GM19023 (cell line): ENCODE results near the gene ASIC5.

Experiments
- ATAC-seq: cut with Tn5 transposase; IDR thresholded peaks from one replicate; pipeline ENCODE4 v1.9.1; 2021; ENCODE audit warnings: mild to moderate bottlenecking, moderate library complexity; ENCODE audit not compliant: unreplicated experiment

Gene ASIC5

DNA sequence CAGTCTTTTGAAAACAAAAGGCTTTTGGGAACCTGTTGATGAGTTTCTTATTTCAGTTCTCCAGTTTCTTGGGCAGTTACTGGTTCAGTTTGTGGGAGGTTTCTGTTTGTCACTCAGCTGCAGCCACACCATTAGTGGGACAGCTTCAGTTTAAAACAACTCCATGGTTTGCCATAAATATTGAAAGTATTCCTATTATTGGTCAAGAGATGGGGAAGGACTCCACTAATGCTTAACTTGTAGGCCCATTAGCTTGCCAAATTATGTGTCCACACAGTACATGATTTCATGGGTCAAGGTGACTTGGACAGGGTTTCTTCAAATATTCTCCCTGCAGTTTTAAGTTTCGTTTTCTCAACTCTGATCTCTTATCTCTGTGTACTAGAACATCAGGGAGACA lies 15.5 kb upstream of the ASIC5 start:
- ATAC-seq: peak; percentile 46

DNA sequence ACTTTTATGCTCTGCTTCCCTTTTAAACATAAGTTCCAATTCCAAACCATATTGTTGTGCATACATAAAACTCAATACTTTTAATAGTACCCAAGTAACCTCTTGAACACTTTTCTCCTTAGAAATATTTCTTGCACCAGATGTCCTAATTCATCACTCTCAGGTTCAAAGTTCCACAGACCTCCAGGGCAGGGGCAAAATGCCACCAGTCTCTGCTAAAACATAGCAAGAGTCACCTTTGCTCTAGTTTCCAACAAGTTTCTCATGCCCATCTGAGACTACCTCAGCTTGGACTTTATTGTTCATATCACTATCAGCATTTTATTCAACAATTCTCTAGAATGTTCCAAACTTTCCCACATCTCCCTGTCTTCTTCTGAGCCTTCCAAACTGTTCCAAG lies 13.7 kb upstream of the ASIC5 start:
- no peak for ATAC-seq

DNA sequence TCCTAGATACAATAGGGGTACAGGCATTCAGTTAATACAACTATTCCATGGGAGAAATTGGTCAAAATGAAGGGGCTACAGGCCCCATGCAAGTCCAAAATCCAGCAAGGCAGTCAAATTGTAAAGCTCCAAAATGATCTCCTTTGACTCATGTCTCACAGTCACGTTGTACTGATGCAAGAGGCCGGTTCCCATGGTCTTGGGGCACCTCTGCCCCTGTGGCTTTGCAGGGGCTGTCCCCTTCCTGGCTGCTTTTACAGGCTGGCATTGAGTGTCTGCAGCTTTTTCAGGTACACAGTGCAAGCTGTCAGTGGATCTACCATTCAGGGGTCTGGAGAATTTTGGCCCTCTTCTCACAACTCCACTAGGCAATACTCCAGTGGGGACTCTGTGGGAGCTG lies 12.5 kb upstream of the ASIC5 start:
- peak; percentile 47 for ATAC-seq

DNA sequence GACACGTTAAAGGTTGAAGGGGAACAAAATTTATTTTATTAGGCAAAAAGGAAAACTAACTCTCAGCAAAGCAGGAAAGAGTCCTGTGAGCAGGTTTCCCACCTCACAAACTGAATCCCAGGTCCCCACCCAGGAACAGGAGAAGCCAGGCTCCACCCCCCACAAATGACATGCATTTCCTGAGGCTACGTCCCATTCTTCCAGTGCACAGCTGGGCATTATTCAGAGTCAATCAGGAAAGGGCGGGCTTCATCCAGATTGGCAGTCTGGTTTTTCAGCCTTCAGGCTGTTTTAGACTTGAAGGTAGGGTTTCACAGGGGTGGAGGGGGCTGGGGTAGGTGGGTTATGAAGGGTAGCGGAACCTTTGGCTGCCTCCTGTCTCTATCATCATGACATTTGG lies 11.9 kb upstream of the ASIC5 start:
- ATAC-seq: no peak

DNA sequence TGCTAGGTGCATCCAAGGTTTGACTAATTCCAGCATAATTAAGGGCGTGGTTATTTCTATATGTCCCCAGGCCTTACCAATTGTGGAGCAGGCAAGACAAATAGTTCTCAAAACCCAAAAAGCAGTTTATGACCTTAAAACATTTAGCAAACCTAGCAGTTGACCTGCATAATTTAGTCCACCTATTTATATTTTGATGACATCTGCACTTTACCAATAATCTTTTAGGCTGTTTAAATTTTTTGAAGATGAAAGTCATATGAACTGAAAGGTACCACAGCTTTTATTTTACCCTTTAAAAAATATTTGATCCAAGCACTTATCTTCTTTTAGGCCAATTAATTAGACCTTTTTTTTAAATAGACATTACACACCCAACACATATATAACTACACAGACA lies 9.8 kb upstream of the ASIC5 start:
- no peak for ATAC-seq

DNA sequence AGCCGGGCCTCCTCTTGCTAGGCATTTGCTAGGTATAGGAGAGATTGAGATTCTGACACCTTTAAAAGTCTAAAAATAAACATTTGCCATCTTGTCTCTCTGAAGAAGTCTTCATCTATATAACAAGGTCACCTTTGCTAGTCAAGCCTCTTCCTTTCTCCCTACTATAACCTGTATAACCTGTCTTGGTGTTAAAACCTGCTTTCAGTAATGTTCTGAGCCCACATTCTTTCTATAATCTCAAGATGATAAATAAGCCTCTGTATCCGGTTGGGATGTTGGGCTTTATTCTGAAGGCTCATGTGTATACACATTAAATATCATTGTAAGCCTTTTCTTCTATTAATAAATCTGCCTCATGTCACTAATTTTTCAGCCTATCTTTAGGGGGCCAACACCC lies 10.2 kb downstream of the ASIC5 start:
- no peak for ATAC-seq

DNA sequence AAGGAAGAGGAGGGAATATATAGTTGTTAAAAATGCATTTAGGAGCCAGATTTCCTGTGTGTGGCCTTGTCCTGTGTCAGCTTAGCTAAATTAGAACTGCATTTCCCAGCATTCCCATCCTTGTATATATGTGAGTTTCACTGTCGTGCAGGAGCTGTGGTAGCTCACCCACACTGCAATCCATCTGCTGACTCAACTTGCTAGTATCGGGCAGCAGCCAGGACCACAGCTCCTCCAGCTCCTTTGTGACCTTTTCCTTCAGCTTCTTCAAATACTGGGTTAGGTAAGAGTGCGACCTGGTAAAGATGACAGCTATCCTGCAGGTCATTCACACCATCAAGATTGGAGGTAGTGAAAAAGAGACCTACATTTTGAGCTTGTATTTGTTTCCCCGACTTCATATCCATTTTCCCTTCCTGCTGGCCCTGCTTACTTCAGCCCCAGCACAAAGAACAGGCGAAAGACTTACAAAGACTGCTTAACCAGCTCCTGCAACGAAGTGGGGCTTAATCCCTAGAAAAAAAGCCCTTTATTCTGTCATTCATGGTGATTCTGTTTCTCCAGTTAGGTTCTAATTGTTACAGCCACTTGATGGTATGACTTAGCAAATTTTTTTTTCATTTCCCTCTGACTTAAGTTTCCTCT lies 11.4 kb downstream of the ASIC5 start:
- ATAC-seq: no peak

DNA sequence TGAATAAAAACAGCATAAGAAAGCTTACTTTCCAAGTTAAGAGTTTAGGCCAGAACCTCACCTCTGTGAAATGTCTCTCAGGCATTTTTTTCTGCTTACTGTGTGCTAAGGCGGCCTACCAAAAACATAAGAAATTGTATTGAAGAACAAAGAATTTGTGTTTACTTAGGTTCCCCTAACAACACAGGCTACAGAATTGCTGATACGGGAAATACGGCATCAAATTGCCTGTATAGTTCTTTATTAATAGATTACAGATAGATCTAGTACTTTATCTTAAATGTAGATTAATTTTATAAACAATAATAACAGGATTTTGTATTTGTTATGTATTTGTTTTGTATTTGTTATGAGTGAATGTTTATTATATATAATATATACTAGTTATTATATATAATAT lies 12.9 kb downstream of the ASIC5 start:
- no peak for ATAC-seq

DNA sequence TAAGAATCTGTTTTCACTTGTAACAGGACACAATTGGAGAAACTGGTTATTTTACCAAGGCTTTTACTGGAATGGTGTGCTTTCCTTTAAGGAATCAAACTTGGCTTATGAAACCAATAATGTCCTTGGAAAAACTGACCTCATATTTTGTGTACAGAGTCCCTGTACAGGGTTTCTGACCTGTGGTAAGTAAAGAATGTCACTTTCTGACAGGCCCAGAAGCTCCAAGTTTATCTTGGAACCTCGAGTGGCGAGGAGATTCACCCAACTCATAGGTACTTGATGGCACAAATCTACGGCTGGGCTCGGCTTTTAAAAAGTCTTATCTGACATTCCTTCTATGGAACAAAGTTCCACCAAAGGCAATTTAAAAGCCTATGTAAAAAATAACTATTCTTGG lies 17.0 kb downstream of the ASIC5 start:
- ATAC-seq: no peak

DNA sequence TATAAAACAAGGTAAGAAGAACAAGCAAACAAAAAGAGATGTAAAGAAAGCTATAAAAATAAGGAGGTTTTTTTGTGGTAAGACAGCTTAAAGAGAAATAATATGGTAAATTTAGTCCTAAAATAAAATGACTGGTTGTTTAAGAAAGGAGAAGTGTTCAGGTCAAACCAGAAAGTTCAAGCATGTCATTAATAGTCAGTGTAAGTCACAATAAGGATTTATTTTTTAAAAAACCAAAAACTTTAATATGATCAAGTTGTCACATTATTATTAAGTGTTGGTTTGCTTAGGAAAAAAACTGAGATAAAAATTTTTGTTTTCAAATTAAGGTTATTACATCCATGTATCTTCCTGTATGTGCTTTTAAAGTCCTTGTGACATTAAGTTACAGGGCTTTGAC lies 19.1 kb downstream of the ASIC5 start:
- no peak for ATAC-seq

DNA sequence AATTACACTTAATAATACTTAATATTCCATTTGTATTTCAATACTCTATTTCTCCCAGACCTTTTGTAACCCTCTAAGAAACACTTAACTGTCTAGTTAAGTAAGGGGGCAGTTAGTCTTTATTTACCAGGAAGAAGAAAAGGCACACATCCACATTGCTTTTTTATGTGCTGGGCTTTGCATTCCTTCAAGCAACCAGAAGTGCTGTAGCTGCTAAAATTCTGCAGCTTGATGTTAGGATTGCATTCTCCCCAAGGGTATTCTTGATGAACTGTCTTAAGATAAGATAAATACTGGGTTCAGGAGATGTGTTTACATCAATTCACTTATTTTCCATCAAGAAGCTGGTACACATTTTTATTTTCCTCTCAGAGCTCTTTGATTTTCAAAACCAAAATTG lies 24.0 kb downstream of the ASIC5 start:
- no peak for ATAC-seq

DNA sequence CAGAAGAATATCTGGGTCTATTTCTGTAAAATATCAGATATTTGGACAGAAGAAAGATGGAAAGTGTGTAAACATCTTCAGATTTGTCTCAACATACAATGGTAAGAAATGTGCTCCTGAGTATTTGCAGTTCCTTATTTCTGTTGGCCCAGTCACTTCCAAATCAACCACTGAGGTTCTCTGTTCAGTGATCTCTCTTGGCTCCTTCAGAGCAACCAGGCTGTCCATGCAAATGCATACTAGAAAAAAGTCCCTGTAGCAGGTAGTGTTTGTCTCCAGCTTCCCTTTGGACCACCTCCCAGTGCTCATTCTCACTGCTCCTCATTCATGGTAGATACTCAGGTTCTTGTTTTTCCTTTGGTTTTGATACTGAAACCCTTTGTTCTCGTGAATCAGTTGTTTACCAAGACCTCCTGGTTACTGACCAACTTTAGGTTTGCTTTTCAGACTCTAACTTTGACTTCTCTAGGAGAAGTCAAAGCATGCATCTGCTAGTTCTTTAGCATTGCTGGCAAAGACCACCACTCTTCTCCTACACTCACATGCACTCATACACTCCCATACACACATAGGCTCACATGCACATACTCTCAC lies 28.8 kb downstream of the ASIC5 start:
- no peak for ATAC-seq

DNA sequence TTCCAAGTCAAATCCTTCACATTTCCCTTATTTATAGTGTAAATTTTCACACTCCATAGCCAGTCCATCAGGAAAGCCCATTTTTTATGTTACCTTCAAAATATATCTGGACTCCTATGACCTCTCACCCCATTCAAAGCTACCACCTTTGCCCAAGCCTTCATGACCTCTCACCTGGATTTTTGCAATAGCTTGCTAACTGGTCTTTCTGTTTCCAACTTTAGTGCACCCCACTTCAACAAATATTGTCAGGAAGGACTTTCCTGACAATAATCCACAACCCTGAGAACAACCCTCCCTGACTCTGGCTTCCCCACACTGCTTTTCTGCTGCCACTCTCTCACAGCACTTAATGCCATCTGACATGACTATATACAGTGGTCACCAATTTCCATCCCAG lies 33.4 kb downstream of the ASIC5 start:
- no peak for ATAC-seq

DNA sequence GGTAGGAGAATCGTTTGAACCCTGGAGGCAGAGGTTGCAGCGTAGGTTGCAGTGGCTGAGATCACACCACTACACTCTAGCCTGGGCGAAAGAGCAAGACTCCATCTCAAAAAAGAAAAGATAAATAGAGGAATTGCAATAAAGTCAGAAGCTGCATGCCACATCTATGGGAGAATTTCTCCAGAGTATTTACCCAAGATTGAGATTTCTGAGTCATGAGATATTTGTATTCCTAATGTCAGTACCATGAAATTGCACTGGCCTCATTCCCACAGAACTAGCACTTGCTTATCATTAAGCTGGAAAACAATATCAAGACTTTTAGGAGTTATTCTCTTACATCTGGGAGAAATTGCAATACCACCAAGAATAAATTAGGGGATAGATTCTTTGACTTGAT lies 37.4 kb downstream of the ASIC5 start:
- no peak for ATAC-seq

DNA sequence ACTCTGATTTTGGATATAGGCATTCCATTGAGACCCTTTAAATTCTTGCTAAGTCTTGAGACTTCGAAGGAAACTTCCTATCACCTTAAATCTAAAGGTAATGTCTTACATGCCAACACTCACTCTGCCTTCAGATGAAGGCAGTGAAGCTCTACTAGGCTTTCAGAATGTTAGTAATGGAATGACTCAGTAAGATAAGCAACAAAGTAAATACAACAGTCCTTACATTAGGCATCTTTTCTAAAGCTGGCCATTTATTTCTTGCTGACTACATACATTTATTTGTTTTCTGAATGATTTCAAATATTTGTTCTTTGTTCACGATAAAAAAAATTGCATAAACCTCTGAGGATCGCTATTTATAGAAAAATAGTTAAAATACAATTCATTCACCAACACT lies 43.5 kb downstream of the ASIC5 start:
- no peak for ATAC-seq

DNA sequence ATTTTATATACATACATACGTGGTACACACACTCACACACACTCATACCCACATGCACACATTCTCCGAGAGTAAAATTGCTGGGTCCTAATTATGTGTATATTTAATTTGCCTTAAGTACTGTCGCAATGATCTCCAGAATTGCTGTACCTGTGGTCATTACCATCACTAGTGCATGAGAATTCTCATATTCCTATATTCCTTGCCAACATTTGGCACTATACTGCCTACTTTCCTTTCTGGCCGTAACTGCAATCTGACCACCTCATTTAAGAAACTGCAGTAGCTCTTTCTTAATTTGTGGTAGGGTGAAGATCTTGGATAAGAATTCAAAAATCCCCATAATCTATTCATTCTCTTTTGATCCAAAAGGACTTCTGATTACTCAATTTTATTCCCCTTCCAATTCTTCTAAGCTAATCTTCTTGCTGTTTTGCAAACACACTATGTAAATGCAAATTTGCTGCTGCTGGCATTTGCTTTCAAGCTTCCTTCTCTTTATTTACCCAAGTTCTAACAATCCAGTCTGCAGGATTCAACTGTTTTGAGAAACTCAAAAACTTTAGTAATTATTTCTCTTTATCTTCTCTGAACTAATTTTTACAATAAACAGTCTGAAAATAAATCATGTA lies 45.1 kb downstream of the ASIC5 start:
- ATAC-seq: no peak

DNA sequence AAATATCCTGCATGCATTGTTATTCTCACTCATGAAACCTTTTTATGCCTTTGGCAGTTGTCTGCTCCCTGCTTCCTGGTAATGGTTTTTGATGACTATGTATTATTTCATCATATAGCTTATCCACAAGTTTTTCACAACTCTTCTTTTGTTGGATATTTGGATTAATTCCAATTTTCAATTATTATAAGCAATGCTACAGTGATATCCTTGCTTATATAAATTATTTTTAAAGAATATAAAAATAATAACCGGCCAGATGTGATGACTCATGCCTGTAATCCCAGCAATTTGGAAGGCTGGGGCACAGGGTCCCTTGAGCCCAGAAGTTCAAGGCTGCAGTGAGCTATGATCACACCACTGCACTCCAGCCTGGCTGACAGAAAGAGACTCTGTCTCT lies 47.0 kb downstream of the ASIC5 start:
- ATAC-seq: no peak

DNA sequence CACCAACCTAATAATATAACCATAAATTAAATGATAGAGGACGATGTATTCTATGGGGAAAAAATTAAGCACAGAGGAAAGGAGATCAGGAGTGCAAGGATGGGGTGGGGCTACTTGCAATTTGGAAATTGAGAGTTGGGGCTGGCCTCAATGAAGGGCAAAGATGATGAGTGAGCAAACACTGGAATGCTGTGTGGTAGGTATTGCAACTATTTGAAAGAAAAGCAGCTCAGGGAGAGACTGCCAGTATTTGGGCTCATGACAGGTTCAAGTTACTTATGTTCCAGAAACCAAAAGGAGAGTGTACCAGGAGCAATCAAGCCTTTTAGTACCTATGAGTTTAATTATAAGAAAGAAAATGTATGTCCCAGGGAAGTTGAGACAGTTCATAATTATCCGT lies 47.4 kb downstream of the ASIC5 start:
- no peak for ATAC-seq

DNA sequence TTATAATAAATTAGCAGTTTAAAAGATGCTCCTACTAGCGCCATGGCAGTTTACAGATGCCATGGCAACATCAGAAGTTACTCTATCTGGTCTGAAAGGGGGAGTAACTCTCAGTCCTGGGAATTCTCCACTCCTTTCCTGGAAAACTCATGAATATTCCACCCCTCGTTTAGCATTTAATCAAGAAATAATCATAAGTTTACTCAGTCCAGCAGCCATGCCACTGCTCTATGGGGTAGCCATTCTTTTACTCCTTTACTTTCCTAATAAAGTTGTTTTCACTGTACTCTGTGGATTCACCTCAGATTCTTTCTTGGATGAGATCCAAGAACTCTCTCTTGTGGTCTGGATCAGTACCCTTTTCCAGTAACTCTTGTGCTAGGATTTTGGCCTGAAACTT lies 55.0 kb downstream of the ASIC5 start:
- no peak for ATAC-seq

DNA sequence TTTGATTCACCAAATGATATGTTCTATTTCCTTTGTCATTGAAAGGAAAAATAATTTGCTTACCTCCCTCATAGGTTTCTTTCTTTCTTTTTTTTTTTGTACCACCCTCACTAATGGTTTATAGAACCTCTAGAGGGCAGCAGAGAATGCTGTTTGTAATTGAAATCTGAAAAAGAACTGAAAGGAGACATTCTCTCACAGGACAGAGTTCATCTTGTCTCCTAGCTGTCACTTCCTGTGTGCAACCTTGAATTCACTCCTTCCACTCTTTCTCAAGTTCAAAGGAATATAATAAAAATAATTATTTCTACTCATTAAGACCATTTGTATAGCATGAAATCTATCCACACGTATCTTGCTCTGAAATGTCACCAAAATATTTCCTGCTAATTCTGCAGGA lies 56.2 kb downstream of the ASIC5 start:
- ATAC-seq: peak; percentile 99

DNA sequence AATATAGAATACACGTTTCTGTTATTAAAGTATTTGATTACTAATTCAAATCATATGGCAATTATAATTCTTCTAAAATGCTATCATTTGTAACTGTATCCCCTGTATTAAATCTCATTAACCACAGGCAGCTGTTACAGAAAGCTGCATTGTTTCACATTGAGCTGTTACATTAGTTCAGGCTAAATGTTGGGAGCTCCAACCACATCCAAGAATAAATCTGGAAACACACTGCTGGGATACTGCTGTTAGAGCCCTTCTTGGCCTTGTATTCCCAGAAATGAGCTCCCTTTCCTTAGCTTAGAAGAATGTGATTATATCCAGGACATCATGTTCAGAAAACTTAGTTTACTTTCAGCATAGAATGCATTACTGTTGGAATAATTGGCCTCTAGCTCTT lies 59.1 kb downstream of the ASIC5 start:
- no peak for ATAC-seq

DNA sequence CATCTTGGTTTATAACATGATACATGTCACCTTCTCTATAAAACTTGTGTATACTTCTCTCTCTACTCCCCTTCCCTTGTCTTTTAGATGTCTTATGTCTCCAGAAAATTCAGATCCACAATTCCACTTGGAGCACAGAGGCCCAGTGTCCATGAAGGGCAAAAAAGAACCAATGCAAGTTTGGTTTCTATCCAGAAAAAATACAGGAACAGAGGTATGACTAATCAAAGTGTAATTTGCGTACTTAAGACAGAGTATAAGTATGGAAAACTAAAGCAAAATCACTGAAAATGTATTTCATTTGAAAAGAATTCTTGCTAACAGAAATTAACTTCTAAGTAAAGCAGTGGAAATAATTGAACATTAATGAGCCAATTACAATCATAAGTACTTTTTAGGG lies 61.1 kb downstream of the ASIC5 start:
- ATAC-seq: no peak
